Suprapubic skin (tissue), 4 donors: ENCODE data around the gene GCLC. TPM values are rescaled to one million over a fixed set of nuclear protein-coding genes. Genes with fewer than 3 reads are reported as not detected.

Experiments used
- DNase-seq, 2 donors: peaks; one replicate each; pipeline ENCODE4 v3.0.0-alpha.2; 2019; ENCODE audit warnings: low spot score in 2 of 2
- H3K27ac ChIP-seq: fragments of 200-600 bp; sonication (generic); one replicate; pipeline ENCODE4 v1.5.1; 2019
- H3K27me3 ChIP-seq: fragments of 200-600 bp; sonication (generic); one replicate; pipeline ENCODE4 v1.5.1; 2019
- H3K36me3 ChIP-seq: fragments of 200-600 bp; sonication (generic); one replicate; pipeline ENCODE4 v1.5.1; 2019
- H3K4me1 ChIP-seq: fragments of 200-600 bp; sonication (generic); one replicate; pipeline ENCODE4 v1.5.1; 2019
- H3K4me3 ChIP-seq: fragments of 200-600 bp; sonication (generic); one replicate; pipeline ENCODE4 v1.5.1; 2019; ENCODE audit warnings: mild to moderate bottlenecking
- H3K9me3 ChIP-seq: fragments of 200-600 bp; sonication (generic); one replicate; pipeline ENCODE4 v1.5.1; 2019
- EP300 ChIP-seq: sonication (generic); formaldehyde crosslinking; IDR thresholded peaks from one replicate; pipeline ENCODE4 v1.6.1; 2017; ENCODE audit warnings: antibody characterized with exemption
- POLR2A ChIP-seq, 2 donors: fragments of 450-650 bp; IDR thresholded peaks; one replicate each; pipeline ENCODE4 v1.6.1; 2017; ENCODE audit warnings: antibody characterized with exemption in 2 of 2, mild to moderate bottlenecking in 2 of 2, moderate library complexity in 2 of 2
- POLR2AphosphoS5 ChIP-seq, 3 donors: sonication (generic); formaldehyde crosslinking; IDR thresholded peaks; one replicate each; pipeline ENCODE4 v1.6.1; 2017; ENCODE audit warnings: antibody characterized with exemption in 3 of 3
- WGBS: methylation state at CpG from one replicate; pipeline ENCODE4 v1.1.5; 2018; 5-methylcytosine and 5-hydroxymethylcytosine counted together
- total RNA-seq, 4 donors: library from RNA; depleted of rRNA; stranded (reverse); fragments of >200 nt; gene quantifications; one replicate each; pipeline ENCODE4 v1.1.0, GENCODE V29; 2016
- TF ChIP-seq, protein P1 (sequence below), 2 donors: fragments of 200-600 bp in 1 of 2; fragments of 450-650 bp in 1 of 2; sonication (generic) in 1 of 2; IDR thresholded peaks; one replicate each; pipeline ENCODE4 v1.5.1; 2016 to 2019; ENCODE audit warnings: antibody characterized with exemption in 2 of 2, mild to moderate bottlenecking in 1 of 2, moderate library complexity in 1 of 2

GCLC gene
- total RNA-seq, 4 donors from 2014 or later: 47.3 to 65.0 (median 51.1) TPM

DNA sequence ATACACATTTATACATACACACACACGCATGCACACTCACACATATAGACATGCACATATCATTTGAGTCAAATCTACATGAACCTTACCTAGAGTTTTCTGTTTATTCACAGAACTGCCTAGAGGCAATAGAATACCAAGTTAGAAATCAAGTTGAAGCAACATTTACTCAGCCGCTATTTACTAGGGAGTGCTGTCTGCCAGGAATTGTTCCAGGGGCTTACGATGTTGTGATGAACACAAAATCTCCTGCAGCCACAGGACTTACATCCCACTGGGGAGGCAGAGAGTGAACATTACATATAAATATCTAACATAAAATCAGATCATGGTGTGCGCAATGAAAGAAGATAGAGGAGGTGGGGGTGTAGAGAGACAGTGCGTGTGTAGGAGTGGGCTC, 80.4 kb downstream of the GCLC start:
- Histone ChIP-seq H3K4me1 (peaks cover 35% of the 10 kb centered on the region), H3K4me3 (no peak overlapping the region), H3K36me3 (no peaks in the 10 kb centered on the region), H3K27ac (peak overlapping the region; percentile 85), H3K9me3 (no peaks in the 10 kb centered on the region), H3K27me3 (no peaks in the 10 kb centered on the region)
- DNase-seq: no peak
- 83% methylated on average over 5 of the region's 5 CpGs for WGBS
- TF ChIP-seq EP300 (no peak), POLR2AphosphoS5 (IDR thresholded peaks at IDR 0.05) (no peak), POLR2A (IDR thresholded peaks at IDR 0.05) (no peak)
- TF ChIP-seq, protein P1, sequence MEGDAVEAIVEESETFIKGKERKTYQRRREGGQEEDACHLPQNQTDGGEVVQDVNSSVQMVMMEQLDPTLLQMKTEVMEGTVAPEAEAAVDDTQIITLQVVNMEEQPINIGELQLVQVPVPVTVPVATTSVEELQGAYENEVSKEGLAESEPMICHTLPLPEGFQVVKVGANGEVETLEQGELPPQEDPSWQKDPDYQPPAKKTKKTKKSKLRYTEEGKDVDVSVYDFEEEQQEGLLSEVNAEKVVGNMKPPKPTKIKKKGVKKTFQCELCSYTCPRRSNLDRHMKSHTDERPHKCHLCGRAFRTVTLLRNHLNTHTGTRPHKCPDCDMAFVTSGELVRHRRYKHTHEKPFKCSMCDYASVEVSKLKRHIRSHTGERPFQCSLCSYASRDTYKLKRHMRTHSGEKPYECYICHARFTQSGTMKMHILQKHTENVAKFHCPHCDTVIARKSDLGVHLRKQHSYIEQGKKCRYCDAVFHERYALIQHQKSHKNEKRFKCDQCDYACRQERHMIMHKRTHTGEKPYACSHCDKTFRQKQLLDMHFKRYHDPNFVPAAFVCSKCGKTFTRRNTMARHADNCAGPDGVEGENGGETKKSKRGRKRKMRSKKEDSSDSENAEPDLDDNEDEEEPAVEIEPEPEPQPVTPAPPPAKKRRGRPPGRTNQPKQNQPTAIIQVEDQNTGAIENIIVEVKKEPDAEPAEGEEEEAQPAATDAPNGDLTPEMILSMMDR (IDR thresholded peaks at IDR 0.05): no peak

DNA sequence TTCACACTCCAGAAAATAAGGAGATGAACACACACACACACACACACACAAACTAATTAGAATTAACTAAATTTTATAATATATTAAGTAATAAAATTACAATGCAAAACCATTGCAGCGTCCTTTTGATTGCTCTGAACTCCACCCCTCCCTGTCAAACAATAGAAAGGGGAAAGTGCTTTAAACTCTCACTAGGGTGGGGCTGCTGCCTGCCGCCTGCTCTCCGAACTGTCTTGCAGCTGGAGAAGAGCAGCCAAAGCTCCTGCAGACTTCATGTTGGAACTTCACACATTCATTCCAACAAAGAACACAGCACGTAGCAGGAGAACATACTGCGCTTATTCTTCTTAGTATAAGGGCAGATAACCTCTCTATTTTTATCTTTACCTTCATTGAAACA, 83.2 kb downstream of the GCLC start:
- Histone ChIP-seq H3K36me3 (no peaks in the 10 kb centered on the region), H3K9me3 (no peaks in the 10 kb centered on the region), H3K27me3 (no peaks in the 10 kb centered on the region), H3K27ac (peak overlapping the region; percentile 10), H3K4me1 (peaks cover 28% of the 10 kb centered on the region), H3K4me3 (no peak overlapping the region)
- no peak for TF ChIP-seq POLR2A (IDR thresholded peaks at IDR 0.05)
- TF ChIP-seq, protein P1 (IDR thresholded peaks at IDR 0.05): no peak
- TF ChIP-seq EP300: no peak
- no peak for TF ChIP-seq POLR2AphosphoS5 (IDR thresholded peaks at IDR 0.05)
- no peak for DNase-seq
- WGBS: 30% methylated on average over 5 of the region's 5 CpGs

DNA sequence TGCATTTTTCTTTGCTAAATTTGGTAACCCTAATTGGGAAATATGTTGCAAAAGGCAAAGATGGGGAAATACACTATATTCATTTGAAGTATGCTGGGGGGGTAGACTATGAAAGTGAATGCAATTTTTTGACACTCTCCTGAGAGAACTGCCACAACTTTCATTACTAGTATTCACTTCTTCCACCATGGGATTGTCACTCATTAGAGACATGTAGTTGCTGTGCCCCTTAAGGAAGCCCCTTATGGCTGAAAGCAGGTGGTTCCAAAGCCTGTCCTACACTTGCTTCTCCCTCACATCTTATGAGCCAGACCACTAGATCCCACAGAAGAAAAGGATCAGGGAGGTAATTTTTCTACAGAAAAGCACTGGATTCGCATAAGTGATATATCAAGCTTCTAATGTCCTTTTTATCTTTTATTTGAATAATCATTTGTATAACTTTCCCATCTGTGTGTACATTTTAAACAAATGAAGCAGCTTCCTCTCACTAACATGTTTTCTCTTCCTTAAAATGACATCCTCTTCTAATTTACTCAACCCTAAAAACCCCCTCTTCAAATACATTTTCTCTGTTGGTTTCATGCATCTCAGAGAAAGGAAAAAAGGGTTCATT, 83.8 kb downstream of the GCLC start:
- TF ChIP-seq EP300: no peak
- no peak for TF ChIP-seq POLR2A (IDR thresholded peaks at IDR 0.05)
- no peak for TF ChIP-seq POLR2AphosphoS5 (IDR thresholded peaks at IDR 0.05)
- TF ChIP-seq, protein P1 (IDR thresholded peaks at IDR 0.05): no peak
- Histone ChIP-seq H3K4me1 (peaks cover 24% of the 10 kb centered on the region), H3K27me3 (no peaks in the 10 kb centered on the region), H3K9me3 (no peaks in the 10 kb centered on the region), H3K4me3 (no peak overlapping the region), H3K27ac (no peak overlapping the region), H3K36me3 (no peaks in the 10 kb centered on the region)
- DNase-seq: no peak
- WGBS: 82% methylated on average over 1 of the region's 1 CpG

DNA sequence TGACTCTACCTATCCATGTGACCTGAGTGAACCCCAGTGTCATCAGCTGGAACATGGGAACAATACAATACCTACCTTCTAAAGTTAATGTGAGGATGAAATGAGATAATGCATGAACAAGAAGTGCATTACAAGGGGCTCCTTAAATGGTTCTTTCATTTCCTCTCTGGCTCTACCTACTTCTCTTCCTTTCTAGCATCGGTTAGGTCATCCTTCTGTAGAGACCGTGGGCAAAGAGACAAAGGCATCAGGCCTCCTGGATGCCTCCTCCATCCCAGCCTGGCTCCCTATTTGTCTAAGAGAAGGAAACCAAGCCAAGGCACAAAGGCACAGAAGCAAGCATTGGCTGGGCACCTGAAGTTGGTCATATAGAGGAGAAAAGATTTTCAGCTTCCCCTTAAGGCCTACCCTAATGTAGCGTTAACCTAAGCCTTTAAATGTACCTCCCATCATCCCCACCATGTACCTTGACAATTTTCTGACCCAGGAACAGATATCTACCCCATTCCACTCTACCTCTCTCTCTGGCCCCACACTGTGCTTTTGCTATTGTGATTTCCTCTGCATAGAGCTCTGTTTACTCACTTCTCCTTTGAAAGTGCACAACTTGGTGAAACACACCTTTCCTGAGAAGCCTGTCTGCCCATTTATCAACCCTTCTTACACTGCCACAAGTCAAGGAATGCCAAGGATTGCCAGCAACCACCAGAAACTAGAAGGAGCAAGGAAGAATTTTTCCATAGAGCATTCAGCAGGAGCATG, 86.6 kb downstream of the GCLC start:
- Histone ChIP-seq H3K27ac (no peak overlapping the region), H3K4me1 (peaks cover 7% of the 10 kb centered on the region), H3K36me3 (no peaks in the 10 kb centered on the region), H3K27me3 (no peaks in the 10 kb centered on the region), H3K9me3 (no peaks in the 10 kb centered on the region), H3K4me3 (no peak overlapping the region)
- TF ChIP-seq POLR2AphosphoS5 (IDR thresholded peaks at IDR 0.05) (no peak), EP300 (no peak), POLR2A (IDR thresholded peaks at IDR 0.05) (no peak)
- TF ChIP-seq, protein P1 (IDR thresholded peaks at IDR 0.05): no peak
- WGBS: 86% methylated on average over 3 of the region's 3 CpGs
- no peak for DNase-seq

DNA sequence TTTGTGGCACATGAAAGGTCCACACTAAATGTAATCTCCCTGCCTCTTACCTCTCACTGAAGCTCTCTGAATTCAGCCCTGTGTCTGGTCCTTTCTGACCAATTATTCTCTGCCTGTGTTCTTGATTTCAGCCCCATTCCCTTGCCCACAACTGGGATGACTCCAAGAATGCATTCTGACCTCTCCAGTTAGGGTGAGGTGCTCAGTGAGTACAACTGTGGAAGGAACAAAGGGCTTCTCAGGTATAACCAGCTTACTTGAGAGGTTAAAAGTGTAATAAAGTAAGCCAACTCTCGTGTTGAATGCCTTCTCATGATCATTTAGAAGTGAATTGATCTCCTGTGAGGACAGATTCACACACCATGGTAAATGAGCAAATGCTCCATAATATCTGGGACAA, 88.1 kb downstream of the GCLC start:
- WGBS: 65% methylated on average over 1 of the region's 1 CpG
- H3K4me3 ChIP-seq: no peak overlapping the region
- peaks cover 7% of the 10 kb centered on the region for H3K4me1 ChIP-seq
- H3K27ac ChIP-seq: no peak overlapping the region
- no peaks in the 10 kb centered on the region for H3K27me3 ChIP-seq
- H3K36me3 ChIP-seq: no peaks in the 10 kb centered on the region
- H3K9me3 ChIP-seq: no peaks in the 10 kb centered on the region
- DNase-seq: no peak
- TF ChIP-seq, protein P1 (IDR thresholded peaks at IDR 0.05): no peak
- no peak for TF ChIP-seq EP300
- no peak for TF ChIP-seq POLR2A (IDR thresholded peaks at IDR 0.05)
- TF ChIP-seq POLR2AphosphoS5 (IDR thresholded peaks at IDR 0.05): no peak
